HEK293T (cell line): ENCODE measurements around the gene NR6A1.

Experiments
- BHLHE40 ChIP-seq: fragments of 450-650 bp; IDR thresholded peaks from 2 replicates; pipeline ENCODE4 v1.6.1; 2016; ENCODE audit warnings: mild to moderate bottlenecking, moderate library complexity, borderline replicate concordance
- ELF4 ChIP-seq: fragments of 450-650 bp; IDR thresholded peaks from 2 replicates; pipeline ENCODE4 v1.6.1; 2017; ENCODE audit warnings: antibody characterized with exemption
- FOXA1 ChIP-seq: fragments of 450-650 bp; IDR thresholded peaks from 2 replicates; pipeline ENCODE4 v1.6.1; 2016; ENCODE audit warnings: mild to moderate bottlenecking
- FOXK2 ChIP-seq: fragments of 450-650 bp; IDR thresholded peaks from 2 replicates; pipeline ENCODE4 v1.6.1; 2016; ENCODE audit warnings: mild to moderate bottlenecking
- FOXM1 ChIP-seq: fragments of 450-650 bp; IDR thresholded peaks from 2 replicates; pipeline ENCODE4 v1.6.1; 2017; ENCODE audit warnings: mild to moderate bottlenecking, borderline replicate concordance
- NFRKB ChIP-seq: fragments of 450-650 bp; IDR thresholded peaks from 2 replicates; pipeline ENCODE4 v1.6.1; 2016; ENCODE audit warnings: mild to moderate bottlenecking, moderate library complexity
- PKNOX1 ChIP-seq: fragments of 450-650 bp; IDR thresholded peaks from 2 replicates; pipeline ENCODE4 v1.6.1; 2016
- SP1 ChIP-seq: fragments of 450-650 bp; IDR thresholded peaks from 2 replicates; pipeline ENCODE4 v1.6.1; 2017
- SUZ12 ChIP-seq: fragments of 450-650 bp; IDR thresholded peaks from 2 replicates; pipeline ENCODE4 v1.6.1; 2016; ENCODE audit warnings: mild to moderate bottlenecking

GRCh38 chr9:124635285-124635684, 135.8 kb downstream of the NR6A1 start:
- no peak for TF ChIP-seq FOXK2
- no peak for TF ChIP-seq BHLHE40
- no peak for TF ChIP-seq ELF4
- no peak for TF ChIP-seq FOXA1
- no peak for TF ChIP-seq NFRKB
- TF ChIP-seq PKNOX1 = no peak
- no peak for TF ChIP-seq SUZ12
- no peak for TF ChIP-seq FOXM1
- TF ChIP-seq SP1 = no peak
